PC-3 (cell line): ENCODE measurements around the gene ATOX1.

Experiments used
- EZH2 ChIP-seq: fragments of 300-600 bp; sonication (generic); IDR thresholded peaks from one replicate; pipeline ENCODE4 v1.6.1; 2017; ENCODE audit warnings: antibody characterized with exemption, mild to moderate bottlenecking, low read length; ENCODE audit not compliant: unreplicated experiment
- EZH2phosphoT487 ChIP-seq: fragments of 300-600 bp; sonication (generic); IDR thresholded peaks from 2 replicates; pipeline ENCODE4 v1.6.1; 2018; ENCODE audit warnings: mild to moderate bottlenecking, antibody characterized with exemption, low read length, borderline replicate concordance
- TF ChIP-seq, protein P1 (sequence below): fragments of 300-600 bp; sonication (generic); conservative IDR thresholded peaks from 2 replicates; pipeline ENCODE4 v1.5.1; 2017; ENCODE audit warnings: antibody characterized with exemption, low read depth, mild to moderate bottlenecking, low read length

DNA sequence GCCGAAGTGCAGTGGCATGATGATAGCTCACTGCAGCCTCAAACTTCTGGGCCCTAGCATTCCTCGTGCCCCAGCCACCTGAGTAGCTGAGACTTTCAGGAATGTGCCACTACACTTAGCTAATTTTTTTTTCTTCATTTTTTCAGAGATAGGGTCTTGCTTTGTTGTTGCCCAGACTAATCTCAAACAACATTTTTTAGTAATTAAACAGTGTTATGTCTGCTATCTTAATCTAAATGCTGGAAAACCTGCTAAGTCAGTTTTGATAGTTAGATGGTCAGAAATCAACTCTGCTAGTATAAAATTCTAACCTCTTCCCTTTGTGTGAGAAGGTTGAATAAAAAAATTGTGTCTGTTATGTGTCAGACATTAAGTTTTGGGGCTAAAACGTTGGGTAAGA is 25.7 kb upstream of the ATOX1 start:
- TF ChIP-seq, protein P1, sequence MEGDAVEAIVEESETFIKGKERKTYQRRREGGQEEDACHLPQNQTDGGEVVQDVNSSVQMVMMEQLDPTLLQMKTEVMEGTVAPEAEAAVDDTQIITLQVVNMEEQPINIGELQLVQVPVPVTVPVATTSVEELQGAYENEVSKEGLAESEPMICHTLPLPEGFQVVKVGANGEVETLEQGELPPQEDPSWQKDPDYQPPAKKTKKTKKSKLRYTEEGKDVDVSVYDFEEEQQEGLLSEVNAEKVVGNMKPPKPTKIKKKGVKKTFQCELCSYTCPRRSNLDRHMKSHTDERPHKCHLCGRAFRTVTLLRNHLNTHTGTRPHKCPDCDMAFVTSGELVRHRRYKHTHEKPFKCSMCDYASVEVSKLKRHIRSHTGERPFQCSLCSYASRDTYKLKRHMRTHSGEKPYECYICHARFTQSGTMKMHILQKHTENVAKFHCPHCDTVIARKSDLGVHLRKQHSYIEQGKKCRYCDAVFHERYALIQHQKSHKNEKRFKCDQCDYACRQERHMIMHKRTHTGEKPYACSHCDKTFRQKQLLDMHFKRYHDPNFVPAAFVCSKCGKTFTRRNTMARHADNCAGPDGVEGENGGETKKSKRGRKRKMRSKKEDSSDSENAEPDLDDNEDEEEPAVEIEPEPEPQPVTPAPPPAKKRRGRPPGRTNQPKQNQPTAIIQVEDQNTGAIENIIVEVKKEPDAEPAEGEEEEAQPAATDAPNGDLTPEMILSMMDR: no peak
- TF ChIP-seq EZH2phosphoT487 (no peak), EZH2 (no peak)
